LNCaP clone FGC (cell line): Measurements from ENCODE around the gene UBE2C.
"Not testable (repeated sequence)": the region's sequence is repeated elsewhere in the genome, so short reads cannot be mapped to it uniquely, and the experiment has no call there.

Source experiments
- DNase-seq: peaks from one replicate; pipeline ENCODE4 v3.0.0-alpha.2; 2011; ENCODE audit warnings: low read depth
- H3K4me3 ChIP-seq: 2 replicates; pipeline ENCODE4 v1.5.1; 2011; ENCODE audit warnings: mild to moderate bottlenecking, low read depth, low read length, control low read depth
- CTCF ChIP-seq: IDR thresholded peaks from 2 replicates; pipeline ENCODE4 v1.5.1; 2012; ENCODE audit warnings: mild to moderate bottlenecking; ENCODE audit not compliant: control insufficient read depth, insufficient read depth; ENCODE audit errors: extremely low read depth

UBE2C gene

GRCh38 chr20:45812157-45813005 is at the start of gene UBE2C:
Gene UBE2C (plus strand): TSS chr20:45812644. CDS start chr20:45812696, 52 bp downstream.
- peak within 1 kb of the TSS; percentile 66 for H3K4me3 ChIP-seq
- peak; percentile 100 for DNase-seq
- no peak for TF ChIP-seq CTCF

GRCh38 chr20:45764618-45765282 is 47.7 kb upstream of the UBE2C start:
- DNase-seq, H3K4me3 ChIP-seq: not testable (repeated sequence)

- TF ChIP-seq CTCF: no peak
- no peak for DNase-seq
- no peak overlapping the region for H3K4me3 ChIP-seq
These were observed 47.1 kb upstream of the UBE2C start for GRCh38 chr20:45765307-45765875.

- no peak for DNase-seq
These were observed 46.5 kb upstream of the UBE2C start for GRCh38 chr20:45765980-45766379.

GRCh38 chr20:45768479-45768878 is 44.0 kb upstream of the UBE2C start:
- no peak overlapping the region for H3K4me3 ChIP-seq
- no peak for DNase-seq
- no peak for TF ChIP-seq CTCF

More at GRCh38 chr20:45765980-45766379, 46.5 kb upstream of the UBE2C start:
- no peak overlapping the region for H3K4me3 ChIP-seq
- no peak for TF ChIP-seq CTCF

- peak; percentile 59 for DNase-seq
- H3K4me3 ChIP-seq: no peak overlapping the region
- TF ChIP-seq CTCF: peak; percentile 93
These were observed 41.2 kb upstream of the UBE2C start for GRCh38 chr20:45771182-45771759.

GRCh38 chr20:45772693-45773092 is 39.8 kb upstream of the UBE2C start:
- no peak for DNase-seq
- no peak overlapping the region for H3K4me3 ChIP-seq
- TF ChIP-seq CTCF: no peak
